Measurements from ENCODE around the gene PLET1. TPM values are rescaled to one million over a fixed set of nuclear protein-coding genes. Genes with fewer than 3 reads are reported as not detected.

The PLET1 gene
- total RNA-seq, 1 donor from 2014 or later = not detected

DNA sequence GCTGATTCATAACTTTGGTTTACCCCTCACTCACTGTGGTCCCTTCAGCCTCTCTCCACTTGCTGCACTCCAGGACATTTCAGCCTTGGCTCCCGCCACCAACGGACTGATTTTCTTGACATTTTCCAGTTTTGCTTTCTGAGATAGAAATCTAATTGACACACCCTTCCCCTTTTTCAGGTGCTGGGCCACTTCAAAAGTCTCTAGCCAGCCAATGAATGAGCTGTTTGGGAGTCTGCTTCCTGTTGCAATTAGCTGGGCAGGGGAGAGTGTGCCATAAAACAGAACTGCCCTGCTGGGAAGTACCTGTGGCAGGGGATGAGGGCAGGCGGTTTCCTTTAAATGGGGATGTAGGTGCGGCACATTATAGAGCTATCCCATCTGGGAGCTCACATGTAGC, 21.1 kb upstream of the PLET1 start:
- no peak for DNase-seq (ENCODE audit: low spot score)

DNA sequence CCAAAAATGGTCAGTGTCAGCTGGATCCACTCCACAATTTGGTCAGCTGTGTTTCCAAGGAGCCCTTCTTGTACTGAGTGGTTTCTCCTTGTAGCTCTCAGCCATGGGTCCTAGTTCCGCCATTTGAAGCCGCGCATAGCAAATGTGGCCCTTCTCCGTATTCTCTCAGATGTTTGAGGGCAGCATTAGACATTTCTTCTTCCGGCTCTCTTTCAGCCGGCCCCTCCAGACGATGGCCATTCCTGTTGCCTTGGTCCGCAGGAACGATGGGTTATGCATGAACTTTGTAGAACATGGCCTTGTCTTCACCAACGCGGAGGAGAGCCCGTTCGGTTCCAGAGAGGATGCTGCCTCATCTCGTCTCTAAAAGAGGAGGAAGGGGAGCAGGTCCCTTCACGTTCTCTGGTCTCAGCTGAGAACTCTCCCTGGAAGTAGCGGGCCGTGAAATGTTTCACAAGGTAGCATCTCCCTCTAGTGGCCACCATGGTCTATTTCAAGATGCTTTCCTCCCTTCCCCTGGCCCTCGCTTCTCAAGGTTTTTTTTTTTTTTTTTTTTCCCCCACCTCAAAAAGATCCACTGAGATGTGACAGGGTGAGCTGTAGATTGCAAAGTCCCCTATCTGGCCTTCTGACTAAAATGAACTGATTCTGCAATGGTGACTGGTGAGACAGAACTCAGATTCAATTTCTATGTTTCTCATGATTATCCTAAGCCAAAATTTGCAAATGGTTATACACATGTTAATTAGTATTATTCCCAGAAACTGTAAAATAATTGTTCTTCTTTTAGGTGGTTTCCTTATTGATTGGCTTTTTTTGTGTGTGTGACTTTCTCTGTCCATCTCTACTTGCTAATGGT, 19.8 kb upstream of the PLET1 start:
- DNase-seq (ENCODE audit: low spot score) = peak; percentile 81

DNA sequence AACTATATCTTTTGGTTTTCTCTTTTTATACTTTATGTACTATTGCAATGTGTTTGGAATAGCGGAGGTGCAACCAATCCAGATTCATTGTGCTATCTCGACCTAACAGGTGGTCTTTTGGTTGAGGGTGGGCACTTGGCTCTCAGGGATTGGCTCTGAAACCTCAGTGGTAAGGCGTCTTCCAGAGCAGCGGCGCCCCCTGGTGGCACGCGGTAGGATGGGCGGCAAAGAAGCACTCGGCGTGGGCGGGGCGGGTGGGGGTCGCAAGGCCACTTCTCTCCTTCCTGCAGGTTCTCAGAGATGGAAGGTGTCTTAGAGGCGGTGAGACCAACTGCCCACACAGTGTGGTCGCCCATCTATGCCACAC, 19.2 kb upstream of the PLET1 start:
- peak; percentile 63 for DNase-seq (ENCODE audit: low spot score)

DNA sequence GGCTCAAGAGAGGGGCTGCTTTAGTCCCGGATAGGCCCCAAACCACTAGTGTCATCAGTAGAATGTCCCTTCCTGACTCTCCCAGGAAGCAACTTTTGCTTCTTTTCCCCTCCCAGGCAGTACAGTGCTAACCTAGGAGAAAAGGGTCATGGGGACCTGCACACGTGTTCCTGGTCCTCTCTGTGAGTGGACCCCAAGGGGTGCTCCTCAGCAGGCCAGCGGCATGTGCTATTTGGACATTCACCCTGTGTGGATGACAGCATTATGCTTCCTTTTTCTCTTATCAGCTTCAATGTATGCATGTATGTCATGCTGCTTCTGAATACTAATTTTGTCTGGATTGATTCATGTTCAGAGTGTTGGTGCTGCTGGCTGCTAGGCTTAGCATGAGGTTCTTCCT, 18.1 kb upstream of the PLET1 start:
- no peak for DNase-seq (ENCODE audit: low spot score)

GRCh38 chr11:112277941-112278340, 17.3 kb upstream of the PLET1 start:
- no peak for DNase-seq (ENCODE audit: low spot score)

DNA sequence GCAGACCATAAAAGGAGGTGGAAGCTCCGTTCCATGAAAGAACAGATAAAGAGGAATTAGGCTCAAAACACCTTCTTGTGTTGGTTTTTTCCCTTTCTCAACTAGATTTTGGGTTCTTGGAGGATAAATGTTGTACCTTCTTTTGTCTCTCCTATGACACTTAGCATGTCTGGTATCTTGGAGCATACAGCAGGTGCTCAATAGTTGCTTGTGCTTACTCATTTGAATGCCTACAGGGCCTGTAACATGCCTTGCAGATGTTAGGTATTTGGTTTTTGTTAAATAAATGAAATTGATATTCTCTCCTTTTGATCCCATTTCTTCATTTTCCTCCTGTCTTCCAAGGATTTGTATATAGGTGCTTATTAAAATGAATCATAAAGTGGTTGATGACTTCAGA, 16.4 kb upstream of the PLET1 start:
- DNase-seq (ENCODE audit: low spot score) = no peak

DNA sequence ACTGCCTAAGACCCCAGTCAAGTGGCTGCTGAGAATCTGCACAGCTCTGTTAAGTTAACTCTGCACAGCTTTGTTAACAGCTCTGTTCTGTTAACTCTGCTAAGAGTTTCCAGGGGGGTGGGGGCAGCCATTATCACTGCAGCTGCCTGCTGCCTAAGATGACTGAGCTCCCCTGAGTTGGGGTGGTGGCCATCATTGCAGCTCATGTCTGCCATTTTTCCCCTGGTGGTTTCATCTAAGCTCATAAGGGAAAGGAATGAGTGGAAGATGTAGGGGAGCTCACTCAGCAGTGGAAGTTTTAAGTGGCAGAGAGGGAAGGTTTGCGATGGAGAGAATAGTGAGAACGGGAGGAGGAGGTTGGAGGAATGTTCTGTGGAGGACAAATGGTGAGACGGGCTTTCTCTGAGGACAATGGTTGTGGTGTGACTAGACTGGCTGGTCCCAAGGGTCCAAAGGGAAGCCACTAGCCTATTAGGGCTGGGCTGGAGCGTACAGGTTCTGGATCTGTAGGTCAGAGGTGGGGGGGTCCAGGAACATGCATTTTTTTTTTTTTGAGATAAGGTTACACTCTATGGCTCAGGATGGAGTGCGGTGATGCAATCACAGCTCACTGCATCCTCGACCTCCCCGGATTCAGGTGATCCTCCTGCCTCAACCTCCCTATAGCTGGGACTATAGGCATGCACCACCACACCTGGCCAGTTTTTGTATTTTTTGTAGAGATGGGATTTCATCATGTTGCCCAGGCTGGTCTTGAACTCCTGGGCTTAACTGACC, 13.5 kb upstream of the PLET1 start:
- no peak for DNase-seq (ENCODE audit: low spot score)

DNA sequence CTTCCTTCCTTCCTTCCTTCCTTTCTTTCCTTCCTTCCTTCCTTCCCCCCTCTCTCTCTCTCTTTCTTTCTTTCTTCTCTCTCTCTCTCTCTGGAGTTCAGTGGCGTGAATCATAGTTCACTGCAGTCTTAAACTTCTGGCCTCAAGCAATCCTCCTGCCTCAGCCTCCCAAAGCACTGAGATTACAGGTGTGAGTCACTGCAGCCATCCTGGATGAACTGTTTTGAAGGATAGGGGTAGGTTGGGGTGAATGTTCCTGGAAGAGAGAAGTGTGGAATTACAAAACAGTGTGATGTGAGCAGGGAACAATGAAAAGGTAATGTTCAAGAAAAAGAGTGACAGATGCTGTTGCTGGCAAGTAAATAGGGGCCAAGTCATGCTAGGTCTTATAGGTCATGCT, 12.4 kb upstream of the PLET1 start:
- DNase-seq (ENCODE audit: low spot score) = no peak

DNA sequence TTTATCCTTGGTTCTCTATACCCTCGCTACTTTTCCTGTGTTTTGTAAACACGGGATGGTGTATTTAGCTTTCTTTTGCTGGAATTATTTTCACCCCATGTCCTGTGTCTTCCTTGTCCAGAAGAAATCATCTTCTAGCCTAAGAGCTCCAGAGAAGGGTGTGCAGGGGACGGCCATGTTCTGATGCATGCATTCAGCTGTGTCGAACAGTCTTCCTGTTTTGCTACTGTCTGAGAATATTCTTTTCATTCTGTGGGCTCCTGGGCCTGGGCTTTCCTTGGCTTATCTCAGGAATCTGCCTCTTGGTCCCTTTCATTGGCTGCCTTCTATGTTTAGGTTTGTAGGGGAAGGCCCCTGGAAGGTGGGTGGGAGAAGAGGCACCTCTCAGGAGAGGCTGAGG, 10.6 kb upstream of the PLET1 start:
- DNase-seq (ENCODE audit: low spot score) = no peak

GRCh38 chr11:112270551-112271180, 10.0 kb upstream of the PLET1 start:
- DNase-seq (ENCODE audit: low spot score) = peak; percentile 42

GRCh38 chr11:112269139-112269538, 8.5 kb upstream of the PLET1 start:
- DNase-seq (ENCODE audit: low spot score) = no peak

- DNase-seq (ENCODE audit: low spot score) = no peak
Measured at GRCh38 chr11:112268406-112268805, 7.7 kb upstream of the PLET1 start.

DNA sequence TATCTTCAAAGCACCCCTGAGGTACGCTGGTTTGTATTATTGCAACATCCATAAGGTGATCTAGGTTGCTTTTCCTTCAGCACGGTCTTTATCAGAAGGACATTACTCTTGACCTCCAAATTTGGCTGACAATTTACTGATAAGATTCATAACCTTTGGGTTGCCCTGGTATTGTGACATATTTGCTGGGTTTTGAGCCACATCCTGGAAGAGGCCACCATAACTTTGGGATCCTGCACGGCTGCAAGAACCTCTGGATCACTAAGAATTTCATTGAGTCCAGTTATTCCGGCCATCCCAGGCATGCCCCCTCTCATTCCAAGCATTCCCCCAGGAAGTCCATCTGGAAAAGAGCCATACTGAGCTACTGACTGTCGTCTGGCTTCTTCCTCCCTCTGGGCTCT, 6.5 kb upstream of the PLET1 start:
- DNase-seq (ENCODE audit: low spot score) = no peak

DNA sequence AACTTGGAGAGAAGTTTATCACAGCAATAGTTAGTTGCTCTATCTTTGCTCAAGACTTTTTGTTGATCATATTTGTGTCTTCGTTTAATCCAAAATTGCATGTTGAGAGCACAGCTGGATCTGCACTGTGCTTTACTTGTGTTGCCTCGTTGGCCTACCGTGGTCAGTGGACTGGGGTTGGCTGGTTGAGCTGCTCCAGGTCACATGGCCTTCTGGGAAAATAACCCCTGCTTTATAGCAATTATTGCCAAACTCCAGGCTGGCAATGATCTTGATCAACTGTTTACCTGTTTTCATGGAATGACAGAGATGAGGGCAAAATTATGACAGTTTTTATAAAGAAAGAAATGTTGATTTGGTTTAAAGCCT, 5.7 kb upstream of the PLET1 start:
- no peak for DNase-seq (ENCODE audit: low spot score)

DNA sequence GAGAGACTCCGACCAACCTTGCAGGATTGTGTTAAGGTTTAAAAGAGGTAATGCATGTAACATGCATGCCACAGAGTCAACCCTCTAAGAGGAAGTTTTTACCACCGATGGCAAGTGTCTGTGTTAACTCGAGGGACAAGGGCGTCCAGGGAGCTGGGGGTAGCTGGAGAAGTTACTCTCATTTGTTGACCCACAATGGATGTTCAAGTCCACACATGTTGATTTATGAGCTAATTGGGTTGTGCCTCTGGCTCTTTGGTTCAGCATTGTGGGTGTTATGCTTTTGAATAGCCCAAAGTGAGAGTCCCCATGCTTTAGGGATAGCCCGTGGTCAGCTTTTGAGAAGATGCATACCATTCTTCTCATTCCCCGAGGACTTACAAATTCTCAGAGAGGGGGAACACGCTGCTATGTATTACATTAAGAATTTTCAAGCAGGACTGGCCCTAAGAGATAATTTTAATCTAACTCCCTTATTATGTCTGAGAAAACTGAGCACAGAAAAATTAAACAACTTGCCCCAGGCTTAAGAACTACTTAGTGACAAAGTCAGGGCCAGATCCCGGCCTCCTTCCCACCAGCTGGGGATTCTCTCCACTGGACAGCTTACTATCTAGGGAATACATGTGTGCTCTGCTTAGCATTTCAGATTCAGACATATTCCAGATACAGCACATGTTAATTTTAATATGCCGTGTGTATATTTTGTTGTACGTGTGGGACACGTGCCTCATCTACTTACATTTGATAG, 5.2 kb upstream of the PLET1 start:
- DNase-seq (ENCODE audit: low spot score) = peak; percentile 57

GRCh38 chr11:112255067-112255720, 5.5 kb downstream of the PLET1 start:
- peak; percentile 54 for DNase-seq (ENCODE audit: low spot score)

- DNase-seq (ENCODE audit: low spot score) = no peak
Measured at GRCh38 chr11:112253605-112254242, 6.9 kb downstream of the PLET1 start.

DNA sequence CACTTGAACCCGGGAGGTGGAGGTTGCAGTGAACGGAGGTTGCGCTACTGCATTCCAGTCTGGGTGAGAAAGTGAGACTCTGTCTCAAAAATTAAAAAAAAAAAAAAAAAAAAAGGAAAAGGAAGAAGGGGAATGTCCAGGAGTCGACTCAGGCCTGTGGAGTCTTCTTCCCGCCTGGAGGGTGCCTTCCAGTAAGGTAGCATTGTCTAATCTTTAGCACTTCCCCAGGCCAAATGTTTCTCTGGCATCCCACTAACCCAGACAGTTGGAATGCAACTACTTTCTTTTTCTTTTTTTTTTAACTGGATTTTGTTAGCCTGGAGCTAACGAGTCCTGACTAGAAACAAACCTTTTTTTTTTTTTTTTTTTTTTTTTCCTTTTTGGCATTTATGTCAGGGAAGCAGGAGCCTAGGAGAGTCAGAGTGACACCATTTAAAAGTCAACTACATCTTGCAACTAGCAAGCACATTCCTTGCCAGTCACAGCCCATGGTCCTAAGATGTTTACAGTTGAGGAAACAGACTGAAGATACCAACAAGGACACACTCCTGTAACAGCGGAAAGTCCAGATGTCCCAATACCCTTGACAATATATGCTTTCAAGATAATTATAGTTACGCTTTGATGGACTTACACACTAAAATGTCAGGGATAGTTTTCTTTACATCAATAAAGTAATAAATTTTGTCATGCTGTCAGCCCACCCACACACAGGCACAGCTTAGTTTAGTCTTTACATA, 10.6 kb downstream of the PLET1 start:
- DNase-seq (ENCODE audit: low spot score) = no peak

- DNase-seq (ENCODE audit: low spot score) = no peak
Measured at GRCh38 chr11:112248201-112248600, 12.5 kb downstream of the PLET1 start.

GRCh38 chr11:112247201-112247600, 13.5 kb downstream of the PLET1 start:
- DNase-seq (ENCODE audit: low spot score) = no peak

Data from mucosa of gallbladder (tissue), 1 donor.